Stimulated activated naive CD4-positive, alpha-beta T cell (primary cell): ENCODE measurements around the gene RFX8.

Experiments
- DNase-seq, 6 experiments: peaks; one replicate each; lab custom pipeline; 2025; lab: John Stamatoyannopoulos, UW

The RFX8 gene

GRCh38 chr2:101410114-101410513 lies 64.8 kb downstream of the RFX8 start:
- no peak for DNase-seq

- DNase-seq = no peak
These were observed 65.2 kb downstream of the RFX8 start for GRCh38 chr2:101409699-101410098.

GRCh38 chr2:101408925-101409324 lies 66.0 kb downstream of the RFX8 start:
- DNase-seq = no peak

- no peak for DNase-seq
These were observed 69.5 kb downstream of the RFX8 start for GRCh38 chr2:101405351-101405899.

- DNase-seq = no peak
These were observed 71.2 kb downstream of the RFX8 start for GRCh38 chr2:101403745-101404144.

GRCh38 chr2:101402630-101403029 lies 72.3 kb downstream of the RFX8 start:
- no peak for DNase-seq

- DNase-seq = no peak
These were observed 73.0 kb downstream of the RFX8 start for GRCh38 chr2:101401906-101402305.

- DNase-seq = no peak
These were observed 73.6 kb downstream of the RFX8 start for GRCh38 chr2:101401326-101401665.

- DNase-seq = no peak
These were observed 74.2 kb downstream of the RFX8 start for GRCh38 chr2:101400506-101401325.

- DNase-seq = no peak
These were observed 74.9 kb downstream of the RFX8 start for GRCh38 chr2:101400048-101400447.

- no peak for DNase-seq
These were observed 75.7 kb downstream of the RFX8 start for GRCh38 chr2:101399021-101399799.

- DNase-seq = no peak
These were observed 76.6 kb downstream of the RFX8 start for GRCh38 chr2:101398116-101398821.

- no peak for DNase-seq
These were observed 78.6 kb downstream of the RFX8 start for GRCh38 chr2:101396316-101396717.

- no peak for DNase-seq
These were observed 79.2 kb downstream of the RFX8 start for GRCh38 chr2:101395545-101396315.

GRCh38 chr2:101388232-101388631 lies 86.7 kb downstream of the RFX8 start:
- DNase-seq = no peak

GRCh38 chr2:101387151-101387834 lies 87.6 kb downstream of the RFX8 start, which contains the start of gene CREG2:
TSS of gene CREG2 (minus strand) at chr2:101387503. CDS start at chr2:101387457, 46 bp downstream.
- peak; percentile 20 to 57 (median 31) for DNase-seq

GRCh38 chr2:101386599-101387150 lies 88.2 kb downstream of the RFX8 start:
- peak in 1 of 6 experiments; percentile 22 for DNase-seq

GRCh38 chr2:101383016-101383541 lies 91.8 kb downstream of the RFX8 start:
- DNase-seq = no peak

GRCh38 chr2:101382442-101382841 lies 92.5 kb downstream of the RFX8 start:
- no peak for DNase-seq

- DNase-seq = no peak
These were observed 94.5 kb downstream of the RFX8 start for GRCh38 chr2:101380376-101380775.
